ENCODE data around the gene MKX.

Gene MKX, protein sequence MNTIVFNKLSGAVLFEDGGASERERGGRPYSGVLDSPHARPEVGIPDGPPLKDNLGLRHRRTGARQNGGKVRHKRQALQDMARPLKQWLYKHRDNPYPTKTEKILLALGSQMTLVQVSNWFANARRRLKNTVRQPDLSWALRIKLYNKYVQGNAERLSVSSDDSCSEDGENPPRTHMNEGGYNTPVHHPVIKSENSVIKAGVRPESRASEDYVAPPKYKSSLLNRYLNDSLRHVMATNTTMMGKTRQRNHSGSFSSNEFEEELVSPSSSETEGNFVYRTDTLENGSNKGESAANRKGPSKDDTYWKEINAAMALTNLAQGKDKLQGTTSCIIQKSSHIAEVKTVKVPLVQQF

DNA sequence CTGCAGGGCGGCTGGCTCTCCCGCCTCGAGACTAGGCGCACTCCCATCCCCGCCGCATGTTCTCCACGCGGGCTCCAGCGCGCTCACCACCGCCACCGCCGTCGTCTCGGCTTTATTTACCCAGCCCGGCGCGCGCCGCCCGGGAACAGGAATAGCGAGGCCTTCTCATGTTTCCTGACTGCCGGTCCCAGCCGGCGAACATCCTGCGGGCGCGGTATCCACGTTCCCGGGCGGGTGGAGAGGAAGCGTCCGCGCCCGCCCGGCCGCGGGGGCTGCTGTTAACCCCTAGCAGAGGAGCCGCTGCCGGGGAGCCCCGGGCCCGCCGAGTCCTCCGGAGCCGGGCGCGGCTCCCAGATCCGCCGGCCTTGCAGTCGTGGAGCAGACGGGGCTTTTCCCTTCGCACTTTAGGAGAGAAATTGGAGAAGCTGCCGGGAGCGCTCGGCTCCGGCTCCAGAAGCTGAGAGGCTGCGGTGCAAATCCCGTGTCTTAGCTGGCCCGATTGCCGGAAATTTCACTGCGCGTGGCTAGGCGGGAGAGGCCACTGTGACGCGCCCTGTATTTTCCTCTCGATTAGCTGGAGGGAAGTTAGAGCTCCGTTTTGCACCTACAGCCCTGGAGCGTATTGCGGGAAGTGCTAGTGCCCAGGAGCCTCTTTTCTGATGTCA, at the start of gene MKX:
Gene MKX (minus strand): TSS at position 88 of the 665 bp plus-strand sequence. CDS start 2,404 bp downstream, outside the sequence.
- DNase-seq (ENCODE audit: low read depth) = no peak

DNA sequence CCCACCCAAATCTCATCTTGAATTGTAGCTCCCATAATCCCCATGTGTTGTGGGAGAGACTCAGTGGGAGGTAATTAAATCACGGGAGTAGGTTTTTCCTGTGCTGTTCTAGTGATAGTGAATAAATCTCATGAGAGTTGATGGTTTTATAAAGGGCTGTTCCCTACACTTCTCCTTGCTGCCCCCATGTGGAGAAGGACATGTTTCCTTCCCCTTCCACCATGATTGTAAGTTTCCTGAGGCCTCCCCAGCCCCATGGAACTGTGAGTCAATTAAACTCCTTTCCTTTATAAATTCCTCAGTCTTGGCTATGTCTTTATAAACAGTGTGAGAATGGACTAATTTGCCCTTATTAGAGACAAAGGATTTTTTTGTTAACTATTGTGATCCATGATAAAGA, 48.5 kb upstream of the MKX start:
- DNase-seq (ENCODE audit: low read depth) = no peak

DNA sequence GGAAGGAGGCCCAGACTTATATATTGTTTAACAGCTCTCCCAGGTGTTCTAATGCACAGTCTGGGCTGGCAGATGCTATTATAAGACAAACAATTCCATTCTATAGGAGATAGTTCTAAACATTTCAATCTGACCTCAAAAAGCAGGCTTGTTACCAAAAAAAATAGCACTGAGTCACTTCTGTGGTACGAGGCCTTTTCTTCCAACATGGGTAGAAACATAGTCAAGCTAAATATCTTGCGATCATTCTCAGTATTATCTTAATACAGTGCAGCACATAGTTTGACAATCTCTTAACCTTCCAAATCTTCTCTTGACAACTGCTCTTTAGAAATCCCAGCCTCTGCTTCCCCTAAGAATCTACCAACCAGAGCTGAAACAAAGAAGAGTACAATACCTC, 46.6 kb upstream of the MKX start:
- DNase-seq (ENCODE audit: low read depth) = no peak

DNA sequence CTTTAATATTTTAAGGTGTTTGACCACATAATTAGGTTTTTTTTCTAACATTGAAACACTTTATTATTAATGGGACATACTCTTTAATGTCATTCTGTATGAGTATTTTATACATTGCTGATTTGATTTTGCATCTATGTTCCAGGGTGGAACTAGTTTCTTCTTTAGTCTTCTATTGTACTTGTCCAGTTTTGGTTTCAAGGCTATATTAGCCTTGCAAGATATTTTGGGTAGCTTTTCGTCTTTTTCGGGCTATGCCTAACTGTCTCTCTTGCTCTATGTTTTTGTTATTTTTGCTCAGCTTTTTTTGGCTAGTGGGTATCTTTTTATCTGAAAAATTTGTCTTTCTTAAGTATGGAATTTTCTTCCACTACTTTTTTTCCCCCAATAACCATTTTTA, 38.7 kb upstream of the MKX start:
- no peak for DNase-seq (ENCODE audit: low read depth)

DNA sequence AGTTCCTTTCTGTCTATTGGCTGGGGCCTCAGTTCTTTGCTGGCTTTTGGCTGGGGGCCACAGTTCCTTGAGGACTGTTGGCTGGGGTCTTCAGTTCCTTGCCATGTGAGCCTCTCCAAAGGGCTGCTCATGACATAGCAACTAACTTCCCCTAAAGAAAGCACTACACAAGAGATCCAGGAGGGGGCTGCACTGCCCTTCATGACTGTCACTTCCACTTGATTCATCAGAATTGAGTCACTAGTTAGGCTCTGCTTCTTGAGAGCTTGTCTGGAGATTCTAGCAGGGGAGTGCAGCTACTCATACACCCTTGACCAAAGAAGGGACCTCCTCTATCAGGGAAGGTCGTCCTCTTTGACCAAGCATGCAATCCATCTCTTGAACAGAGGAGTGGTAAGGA, 38.0 kb upstream of the MKX start:
- peak; percentile 2 for DNase-seq (ENCODE audit: low read depth)

DNA sequence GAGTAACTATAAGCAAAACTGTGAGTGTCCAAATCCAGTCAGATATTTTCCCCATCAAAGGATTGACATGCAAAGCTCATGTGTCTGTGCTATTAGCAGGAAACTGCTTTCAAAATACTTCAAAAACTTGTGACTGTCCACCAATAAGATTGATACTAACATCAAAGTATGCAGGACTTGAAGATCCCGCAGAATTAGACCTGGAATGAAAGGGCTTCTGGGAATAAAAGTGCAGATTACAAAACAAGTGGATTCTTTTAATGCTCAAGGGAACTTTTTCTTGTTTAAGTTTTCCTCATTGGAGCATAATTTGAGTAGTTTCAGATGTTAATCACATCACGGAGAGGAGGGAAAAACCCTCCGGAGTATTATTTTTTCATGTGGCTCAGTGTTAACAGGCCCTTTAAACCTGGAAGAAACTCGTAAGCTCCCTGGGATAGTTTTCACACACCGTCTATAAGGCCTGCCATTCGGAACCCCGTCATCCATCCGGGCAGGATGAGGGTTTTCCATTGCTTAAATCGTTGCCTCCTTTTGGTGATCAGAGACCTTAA, 33.9 kb upstream of the MKX start:
- no peak for DNase-seq (ENCODE audit: low read depth)

DNA sequence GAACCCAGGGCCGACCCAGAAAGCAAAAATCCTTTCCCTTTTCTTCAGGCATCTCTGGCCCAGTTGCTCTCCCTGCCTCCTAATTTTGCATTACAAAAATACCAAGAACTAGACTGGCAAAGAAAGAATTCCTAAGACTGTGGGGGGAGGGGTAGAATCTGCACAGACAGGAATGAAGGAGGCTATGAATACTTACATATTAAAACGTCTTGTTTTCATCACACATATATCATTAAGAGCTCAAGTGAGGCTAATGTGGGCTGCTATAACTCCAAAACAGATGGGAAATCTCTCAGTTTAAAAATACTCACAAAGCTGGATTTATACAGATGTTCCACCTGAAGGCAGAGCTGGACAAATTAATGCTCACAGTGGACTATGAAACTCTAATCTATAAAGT, 29.2 kb upstream of the MKX start:
- no peak for DNase-seq (ENCODE audit: low read depth)

DNA sequence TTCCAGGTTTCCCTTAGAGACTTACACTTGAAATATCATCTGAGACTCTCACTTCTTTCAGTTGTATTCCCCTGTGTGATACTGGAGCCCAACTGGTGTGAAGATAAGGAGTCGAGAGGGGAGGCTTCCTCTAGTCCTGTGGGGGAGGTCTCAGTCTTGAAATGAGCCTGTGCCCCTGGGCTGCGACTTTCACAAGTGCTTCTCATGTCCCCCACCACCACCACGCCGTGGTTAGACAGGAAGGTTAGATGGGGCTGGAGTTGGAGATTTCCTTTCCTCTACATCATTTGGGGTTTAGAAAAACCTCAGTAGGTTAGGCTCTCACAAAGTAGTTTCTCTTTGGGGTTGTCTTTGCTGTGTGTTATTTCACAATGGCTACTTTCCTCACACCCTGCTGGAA, 25.6 kb upstream of the MKX start:
- DNase-seq (ENCODE audit: low read depth) = no peak

DNA sequence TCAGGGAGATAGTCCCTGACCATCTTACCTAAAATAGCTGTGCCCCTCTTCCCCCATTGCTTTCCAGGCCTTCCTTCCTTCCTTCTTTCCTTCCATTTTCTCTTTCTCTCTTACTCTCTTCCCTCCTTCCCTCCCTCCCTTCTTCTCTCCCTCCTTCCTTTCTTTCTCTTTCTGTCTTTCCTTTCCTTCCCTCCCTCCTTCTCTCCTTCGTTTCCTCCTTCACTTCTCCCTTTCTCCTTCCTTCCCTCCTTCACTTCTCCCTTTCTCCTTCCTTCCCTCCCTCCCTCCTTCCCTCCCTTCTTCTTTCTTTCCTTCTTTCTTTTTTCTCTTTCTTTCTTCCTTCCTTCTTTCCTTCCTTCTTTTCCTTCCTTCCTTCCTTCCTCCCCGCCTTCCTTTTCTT, 24.6 kb upstream of the MKX start:
- no peak for DNase-seq (ENCODE audit: low read depth)

DNA sequence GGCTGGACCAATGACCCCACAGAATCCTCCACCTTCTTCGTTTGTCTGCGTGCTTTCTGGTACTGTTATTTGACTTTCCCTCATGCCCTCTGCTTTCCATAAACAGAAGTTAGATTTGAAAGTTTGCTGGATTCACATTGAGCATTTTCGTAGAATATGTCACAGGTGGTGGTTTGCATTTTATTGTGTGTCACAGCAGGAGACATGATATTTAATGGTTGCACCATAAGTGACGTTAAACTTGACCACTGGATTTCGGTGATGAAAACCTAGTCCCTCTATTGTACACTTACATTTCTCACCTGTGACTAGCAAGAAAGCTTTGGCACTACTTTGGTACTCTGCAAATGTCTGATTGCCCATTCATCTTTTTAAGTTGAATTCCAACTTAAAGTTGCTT, 15.2 kb upstream of the MKX start:
- no peak for DNase-seq (ENCODE audit: low read depth)

DNA sequence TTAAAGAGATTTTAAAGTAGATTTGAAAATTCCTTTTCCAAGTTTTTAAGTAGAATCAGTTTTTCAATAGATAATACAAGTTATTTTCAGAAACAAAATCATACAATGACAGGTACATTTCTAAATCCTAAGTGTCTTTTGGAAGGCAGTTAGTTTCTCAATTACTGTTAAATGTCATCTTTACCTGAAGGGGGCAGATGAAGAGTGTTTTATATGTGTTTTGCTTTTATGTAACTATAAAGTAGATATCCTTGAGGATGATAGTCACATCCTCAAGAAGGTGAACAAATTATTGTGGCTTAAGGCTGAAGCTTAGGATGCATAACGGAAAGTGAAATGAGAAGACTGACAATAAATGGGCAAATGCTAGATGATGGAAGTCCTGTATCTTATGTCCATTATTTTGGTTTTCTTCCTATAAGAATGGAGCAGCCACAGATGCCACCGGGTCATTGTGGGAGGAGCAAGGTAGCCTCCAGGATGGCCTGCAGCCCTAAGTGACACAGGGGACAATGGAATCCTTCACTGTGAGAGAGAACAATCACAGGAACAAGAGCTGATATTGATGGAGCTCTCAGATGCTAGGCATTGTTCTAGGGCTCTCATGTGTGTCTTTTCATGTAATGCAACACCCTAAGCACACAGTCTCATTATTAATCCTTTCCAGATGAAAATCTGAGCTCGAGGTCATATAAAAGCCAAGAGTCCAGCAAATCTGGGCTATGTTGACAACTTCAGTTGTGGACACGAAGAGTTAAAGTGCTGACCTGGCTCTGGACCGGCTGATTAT, 14.1 kb upstream of the MKX start:
- DNase-seq (ENCODE audit: low read depth) = no peak

DNA sequence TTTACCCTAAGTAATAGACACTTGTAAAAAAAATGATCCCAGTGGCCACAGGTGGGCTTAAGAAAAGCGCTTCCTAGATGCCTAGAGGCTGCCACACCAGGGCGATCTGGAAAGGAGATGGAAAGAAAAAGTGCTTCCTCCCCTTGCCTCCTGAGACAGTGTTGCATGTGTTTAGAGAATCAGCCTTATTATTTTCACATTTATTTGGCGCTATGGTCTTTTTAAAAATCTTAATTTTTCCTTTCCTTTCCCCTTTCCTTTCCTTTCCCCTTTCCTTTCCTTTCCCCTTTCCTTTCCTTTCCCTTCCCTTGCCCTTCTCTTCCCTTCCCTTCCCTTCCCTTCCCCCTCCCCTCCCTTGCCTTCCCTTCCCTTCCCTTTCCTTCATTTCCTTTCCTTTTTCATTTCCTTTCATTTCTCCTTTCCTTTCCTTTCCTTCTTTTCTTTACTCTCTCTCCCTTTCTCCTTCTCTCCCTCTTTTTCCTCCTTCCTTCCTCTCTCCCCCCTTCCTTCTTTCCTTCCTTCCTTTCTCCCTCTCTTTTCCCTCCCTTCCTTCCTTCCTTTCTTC, 7.1 kb upstream of the MKX start:
- DNase-seq (ENCODE audit: low read depth) = no peak

DNA sequence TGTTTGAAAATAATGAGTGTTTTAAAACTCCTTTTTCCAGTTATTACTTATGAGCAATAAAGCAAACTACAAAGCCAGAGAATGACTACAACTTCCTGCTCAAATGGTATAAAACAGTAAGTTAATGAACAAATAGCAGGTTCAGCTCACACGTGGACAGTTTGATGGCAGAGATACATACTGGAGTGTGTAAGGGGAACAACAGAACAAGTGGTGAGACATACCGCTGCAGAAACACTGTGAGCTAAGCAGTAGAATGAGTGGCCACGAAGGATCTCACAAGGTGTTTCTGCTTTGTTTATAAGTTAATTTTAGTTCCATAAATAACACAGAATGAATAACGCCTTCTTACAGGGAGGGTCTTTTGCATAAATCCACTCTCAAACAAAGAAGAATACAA, 3.0 kb upstream of the MKX start:
- no peak for DNase-seq (ENCODE audit: low read depth)

DNA sequence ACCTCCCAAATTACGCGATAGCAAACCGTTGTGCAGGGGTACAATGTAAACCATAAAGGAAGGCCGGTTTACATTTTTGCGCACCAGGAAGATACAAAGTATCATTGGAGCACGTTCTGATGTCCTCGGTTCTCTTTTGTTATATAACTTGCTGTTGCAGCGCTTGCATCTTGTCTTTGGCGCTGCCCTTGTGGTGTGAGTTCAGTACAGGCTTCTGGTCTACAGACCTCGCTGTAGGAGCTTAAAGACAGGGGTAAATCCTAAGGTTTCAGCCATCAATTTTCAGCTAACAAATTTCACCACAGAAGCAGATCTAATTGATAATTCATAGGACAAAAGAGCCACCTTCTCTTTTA, 1.5 kb upstream of the MKX start:
- DNase-seq (ENCODE audit: low read depth) = no peak

DNA sequence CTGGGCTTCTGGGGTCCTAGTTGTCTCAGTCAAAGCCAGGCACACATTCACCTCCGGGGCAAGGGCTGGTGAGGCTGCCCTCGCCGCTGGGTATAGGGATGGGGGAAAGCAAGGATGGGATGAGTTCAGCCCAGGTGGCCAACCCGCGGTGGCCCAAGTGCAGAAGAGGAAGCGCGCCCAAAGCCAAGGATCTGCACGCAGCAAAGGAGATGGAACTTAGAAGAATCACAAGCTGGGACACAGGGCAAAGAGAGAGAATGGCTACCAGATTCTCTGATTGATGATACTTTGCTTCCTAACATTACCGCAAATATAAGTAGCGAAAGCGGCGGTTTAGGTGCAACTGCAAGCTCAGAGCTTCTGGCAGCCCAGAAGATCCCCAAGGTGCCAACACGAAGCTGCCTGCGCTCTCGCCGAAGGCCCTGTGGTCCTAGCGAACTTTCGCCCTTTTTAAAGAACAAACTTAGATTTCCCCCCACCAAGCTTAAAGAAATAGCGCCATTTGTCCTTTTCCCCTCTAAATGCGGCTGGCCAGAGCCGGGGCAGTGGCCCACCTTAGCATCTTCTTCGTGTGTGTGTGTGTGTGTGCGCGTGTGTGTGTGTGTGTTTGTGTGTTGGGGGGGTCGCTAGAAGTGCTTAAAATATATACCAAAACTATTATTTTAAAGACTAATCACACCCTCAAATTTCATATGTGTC, 927 bp upstream of the MKX start:
- no peak for DNase-seq (ENCODE audit: low read depth)

DNA sequence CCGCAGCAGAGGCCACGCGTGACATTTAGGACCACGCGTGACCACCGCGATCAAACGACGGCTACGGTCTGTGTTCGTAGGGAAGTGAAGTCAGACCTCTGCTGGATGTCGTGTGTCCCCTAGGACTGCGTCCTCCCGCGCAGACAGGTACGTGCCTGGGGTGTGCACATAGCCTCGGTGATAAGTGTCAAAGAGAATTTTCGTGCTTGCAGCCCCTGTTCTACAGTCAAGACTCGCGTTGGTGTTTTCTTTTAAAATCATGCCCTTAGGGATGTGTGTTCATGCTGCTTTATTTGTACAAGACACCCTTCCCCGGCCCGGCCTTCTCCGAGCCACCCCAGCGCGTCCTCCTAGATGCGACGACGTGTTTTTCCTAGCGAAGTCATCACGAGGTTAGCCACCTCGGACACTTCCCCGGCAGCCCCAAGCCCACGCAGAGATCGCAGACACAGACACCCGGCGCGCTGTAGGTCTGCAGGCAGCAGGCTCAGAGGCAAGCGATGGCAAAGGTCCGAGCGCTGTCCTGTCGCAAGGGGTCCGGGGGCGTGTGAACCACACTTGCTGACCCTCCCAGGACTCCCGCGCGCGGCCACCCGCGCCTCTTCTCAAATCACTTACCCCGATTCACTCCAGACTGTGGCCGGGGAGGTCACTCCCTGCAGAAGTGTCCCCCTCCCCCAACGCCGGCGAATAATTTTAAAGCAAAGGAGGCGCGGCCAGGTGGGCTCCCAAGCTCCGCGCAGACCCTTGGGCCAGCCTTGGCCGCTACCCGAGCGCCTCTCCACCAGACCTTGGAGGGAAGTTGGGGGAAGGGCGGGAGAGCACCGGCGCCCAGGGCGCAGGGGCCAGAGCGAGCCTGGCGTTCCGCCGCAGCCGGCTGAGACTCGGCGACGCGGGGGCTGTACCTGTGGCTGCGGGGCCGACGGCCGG, 552 bp downstream of the MKX start:
- DNase-seq (ENCODE audit: low read depth) = no peak

DNA sequence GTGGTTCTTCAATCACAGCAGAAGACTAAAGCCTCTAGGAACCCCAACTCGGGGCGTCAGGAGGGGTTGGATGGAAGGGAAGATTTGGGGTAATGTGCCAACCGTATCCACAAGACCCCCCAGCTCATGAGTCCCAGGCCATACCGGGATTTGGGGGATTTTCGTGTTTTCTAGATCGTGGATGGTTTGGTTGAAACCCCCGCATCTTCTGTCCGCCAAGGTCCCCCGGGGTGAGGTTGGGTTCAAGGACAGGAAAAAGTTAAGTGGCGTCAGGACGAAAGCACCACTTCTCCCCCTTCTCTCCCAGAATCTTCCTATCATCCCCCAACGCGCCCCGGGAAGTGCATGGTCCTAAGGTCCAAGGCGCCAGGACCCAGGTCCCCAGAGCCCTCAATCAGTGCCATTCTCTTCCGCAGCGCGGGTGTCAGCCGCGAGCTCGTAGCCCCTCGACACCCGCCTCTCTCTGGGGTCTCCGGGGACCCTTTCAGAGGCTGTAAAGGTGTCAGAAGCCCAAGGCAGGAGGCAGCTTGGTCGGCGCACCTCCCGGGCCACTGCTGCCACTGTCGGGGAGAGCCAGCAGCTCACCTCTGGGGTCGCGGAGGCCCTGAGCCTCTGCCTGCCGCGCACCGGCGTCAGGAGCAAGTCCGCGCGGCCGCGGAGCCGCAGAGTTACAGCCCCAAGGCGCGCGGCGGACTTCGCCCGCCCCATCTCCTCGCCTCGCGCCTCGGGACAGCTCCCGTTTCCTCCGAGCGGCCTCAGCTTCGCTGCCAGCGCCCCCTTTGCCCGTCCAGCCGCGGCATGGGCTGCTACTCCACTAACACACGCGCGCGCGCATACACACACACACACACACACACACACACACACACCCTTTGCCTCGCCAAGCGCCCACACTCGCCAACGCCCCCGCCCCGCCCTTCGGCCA, 1.5 kb downstream of the MKX start:
- no peak for DNase-seq (ENCODE audit: low read depth)

DNA sequence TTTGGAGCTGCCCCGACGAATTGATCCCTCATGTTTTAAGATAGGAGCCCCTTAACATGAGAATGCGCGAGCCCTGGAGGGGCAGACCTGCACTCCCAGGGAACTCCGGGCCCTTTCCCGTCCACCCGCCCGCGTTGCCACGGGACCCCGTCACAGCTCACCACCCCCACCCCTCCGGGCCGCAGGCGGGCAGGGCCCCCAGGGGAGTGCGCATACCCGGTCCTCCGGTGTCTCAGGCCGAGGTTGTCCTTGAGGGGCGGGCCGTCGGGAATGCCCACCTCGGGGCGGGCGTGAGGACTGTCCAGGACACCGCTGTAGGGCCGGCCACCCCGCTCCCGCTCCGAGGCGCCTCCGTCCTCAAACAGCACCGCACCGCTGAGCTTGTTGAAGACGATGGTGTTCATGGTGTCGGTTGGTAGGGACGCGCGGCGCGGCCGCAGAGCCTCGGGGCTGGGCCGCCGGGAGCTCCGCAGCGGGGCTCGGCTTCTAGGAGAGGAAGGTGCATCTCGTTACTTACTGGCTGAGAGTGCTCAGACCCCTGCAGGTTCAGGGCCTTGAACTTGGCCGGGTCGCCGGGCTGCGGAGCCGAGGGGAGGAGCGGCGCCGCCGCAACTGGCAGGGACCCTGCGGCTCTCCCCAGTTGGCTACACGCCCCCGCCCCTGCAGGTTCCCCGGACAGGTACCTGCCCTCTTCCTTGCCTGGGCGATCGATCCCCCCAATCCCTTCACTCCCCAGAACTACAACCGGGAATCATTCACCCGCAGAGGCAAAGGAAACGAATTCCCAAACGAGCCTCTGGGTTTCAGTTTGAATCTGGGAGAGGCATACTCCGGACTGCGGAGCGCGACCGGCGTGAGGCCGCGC, 2.4 kb downstream of the MKX start:
- no peak for DNase-seq (ENCODE audit: low read depth)
